ENCODE measurements around the gene GSN.
"Not testable (repeated sequence)": the region's sequence is repeated elsewhere in the genome, so short reads cannot be mapped to it uniquely, and the experiment has no call there.

The GSN gene

GRCh38 chr9:121289026-121289771 lies 21.2 kb downstream of the GSN start:
- DNase-seq: no peak

GRCh38 chr9:121289772-121290370 lies 21.9 kb downstream of the GSN start:
- DNase-seq: no peak

GRCh38 chr9:121291536-121291935 lies 23.6 kb downstream of the GSN start:
- DNase-seq: not testable (repeated sequence)

GRCh38 chr9:121292051-121292450 lies 24.1 kb downstream of the GSN start:
- no peak for DNase-seq

- DNase-seq: no peak
Observed at GRCh38 chr9:121292801-121293241, 24.9 kb downstream of the GSN start.

GRCh38 chr9:121294151-121294743 lies 26.3 kb downstream of the GSN start:
- DNase-seq: no peak

- DNase-seq: no peak
Observed at GRCh38 chr9:121294866-121295661, 27.1 kb downstream of the GSN start.

- DNase-seq: no peak
Observed at GRCh38 chr9:121295662-121296191, 27.8 kb downstream of the GSN start.

GRCh38 chr9:121296213-121297127 lies 28.5 kb downstream of the GSN start:
- no peak for DNase-seq

GRCh38 chr9:121297389-121297788 lies 29.4 kb downstream of the GSN start:
- DNase-seq: no peak

- DNase-seq: no peak
Observed at GRCh38 chr9:121298016-121298538, 30.1 kb downstream of the GSN start.

GRCh38 chr9:121298689-121299466 lies 30.9 kb downstream of the GSN start:
- DNase-seq: no peak

GRCh38 chr9:121299467-121300282 lies 31.7 kb downstream of the GSN start:
- no peak for DNase-seq

- no peak for DNase-seq
Observed at GRCh38 chr9:121300283-121301119, 32.5 kb downstream of the GSN start.

- no peak for DNase-seq
Observed at GRCh38 chr9:121301881-121302286, 33.9 kb downstream of the GSN start.

GRCh38 chr9:121302341-121302740 lies 34.4 kb downstream of the GSN start:
- no peak for DNase-seq

GRCh38 chr9:121302786-121303185 lies 34.8 kb downstream of the GSN start:
- no peak for DNase-seq

- no peak for DNase-seq
Observed at GRCh38 chr9:121303456-121304451, 35.8 kb downstream of the GSN start.
